ENCODE data around the gene ANO8.
A peak's percentile ranks its signal among the peaks of the same experiment; 100 is the strongest.
"Not testable (repeated sequence)": the region's sequence is repeated elsewhere in the genome, so short reads cannot be mapped to it uniquely, and the experiment has no call there.

The ANO8 gene, protein sequence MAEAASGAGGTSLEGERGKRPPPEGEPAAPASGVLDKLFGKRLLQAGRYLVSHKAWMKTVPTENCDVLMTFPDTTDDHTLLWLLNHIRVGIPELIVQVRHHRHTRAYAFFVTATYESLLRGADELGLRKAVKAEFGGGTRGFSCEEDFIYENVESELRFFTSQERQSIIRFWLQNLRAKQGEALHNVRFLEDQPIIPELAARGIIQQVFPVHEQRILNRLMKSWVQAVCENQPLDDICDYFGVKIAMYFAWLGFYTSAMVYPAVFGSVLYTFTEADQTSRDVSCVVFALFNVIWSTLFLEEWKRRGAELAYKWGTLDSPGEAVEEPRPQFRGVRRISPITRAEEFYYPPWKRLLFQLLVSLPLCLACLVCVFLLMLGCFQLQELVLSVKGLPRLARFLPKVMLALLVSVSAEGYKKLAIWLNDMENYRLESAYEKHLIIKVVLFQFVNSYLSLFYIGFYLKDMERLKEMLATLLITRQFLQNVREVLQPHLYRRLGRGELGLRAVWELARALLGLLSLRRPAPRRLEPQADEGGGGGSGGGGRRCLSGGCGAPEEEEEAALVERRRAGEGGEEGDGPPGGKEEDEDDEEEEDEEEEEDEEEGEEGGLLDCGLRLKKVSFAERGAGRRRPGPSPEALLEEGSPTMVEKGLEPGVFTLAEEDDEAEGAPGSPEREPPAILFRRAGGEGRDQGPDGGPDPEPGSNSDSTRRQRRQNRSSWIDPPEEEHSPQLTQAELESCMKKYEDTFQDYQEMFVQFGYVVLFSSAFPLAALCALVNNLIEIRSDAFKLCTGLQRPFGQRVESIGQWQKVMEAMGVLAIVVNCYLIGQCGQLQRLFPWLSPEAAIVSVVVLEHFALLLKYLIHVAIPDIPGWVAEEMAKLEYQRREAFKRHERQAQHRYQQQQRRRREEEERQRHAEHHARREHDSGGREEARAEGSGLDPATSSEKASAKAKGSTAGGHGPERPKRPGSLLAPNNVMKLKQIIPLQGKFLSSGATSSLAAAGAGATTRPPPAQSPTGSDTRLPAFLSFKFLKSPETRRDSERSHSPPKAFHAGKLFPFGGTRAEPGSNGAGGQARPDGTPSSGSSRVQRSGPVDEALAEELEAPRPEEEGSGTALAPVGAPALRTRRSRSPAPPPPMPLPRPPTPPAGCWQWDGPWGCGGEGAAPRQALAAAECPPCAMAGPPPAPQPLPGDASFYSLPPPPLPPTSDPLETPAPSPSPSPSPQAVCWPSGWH

DNA sequence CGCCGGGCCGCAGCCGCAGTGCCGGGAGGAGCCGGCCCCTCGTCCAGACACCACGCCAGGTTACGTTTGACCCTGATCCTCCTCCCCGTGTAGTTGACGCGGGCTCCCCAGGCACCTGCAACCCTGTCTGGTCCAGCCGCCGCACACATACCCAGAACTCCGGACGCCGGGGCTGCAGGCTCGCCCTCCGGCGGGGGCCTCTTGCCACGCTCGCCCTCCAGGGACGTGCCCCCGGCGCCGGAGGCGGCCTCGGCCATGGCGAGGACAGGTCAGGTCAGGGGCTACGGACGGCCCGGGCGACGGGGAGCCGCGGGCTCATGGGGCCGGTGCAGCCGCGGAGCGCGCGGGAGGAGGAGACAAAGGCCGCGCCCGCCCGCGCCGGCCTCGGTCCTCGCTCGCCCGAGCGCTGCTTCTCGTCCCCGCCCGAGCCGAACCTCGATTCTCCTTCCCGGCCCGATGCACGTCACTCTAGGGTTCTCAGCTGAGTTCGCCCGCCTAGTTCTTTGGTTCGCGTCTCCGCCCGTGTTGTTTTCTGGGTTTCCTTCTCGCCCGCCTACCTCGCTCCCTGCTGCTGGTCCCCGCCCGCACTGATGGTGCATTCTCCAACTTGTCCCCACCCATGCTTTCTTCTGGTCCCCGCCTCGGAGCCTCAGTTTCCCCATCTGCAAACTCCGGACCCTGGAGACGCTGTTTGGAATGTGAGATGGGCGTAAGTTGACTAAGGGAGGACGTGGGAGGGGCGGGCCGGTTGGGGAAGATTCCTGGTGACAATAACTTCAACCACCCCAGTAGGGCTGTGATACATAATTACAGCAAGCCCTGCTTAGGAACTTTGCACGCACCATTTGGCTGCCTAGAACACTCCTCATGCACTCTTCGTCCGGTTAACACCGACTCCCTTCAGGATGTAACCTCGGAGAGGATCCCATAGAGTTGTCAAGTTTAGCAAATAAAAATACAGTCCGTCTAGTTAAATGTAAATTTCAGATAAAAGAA lies at the start of gene ANO8:
ANO8 (minus strand) TSS at position 442 of the 996 bp plus-strand sequence; CDS start at position 257, 185 bp downstream.
- peak; percentile 97 to 98 for DNase-seq

DNA sequence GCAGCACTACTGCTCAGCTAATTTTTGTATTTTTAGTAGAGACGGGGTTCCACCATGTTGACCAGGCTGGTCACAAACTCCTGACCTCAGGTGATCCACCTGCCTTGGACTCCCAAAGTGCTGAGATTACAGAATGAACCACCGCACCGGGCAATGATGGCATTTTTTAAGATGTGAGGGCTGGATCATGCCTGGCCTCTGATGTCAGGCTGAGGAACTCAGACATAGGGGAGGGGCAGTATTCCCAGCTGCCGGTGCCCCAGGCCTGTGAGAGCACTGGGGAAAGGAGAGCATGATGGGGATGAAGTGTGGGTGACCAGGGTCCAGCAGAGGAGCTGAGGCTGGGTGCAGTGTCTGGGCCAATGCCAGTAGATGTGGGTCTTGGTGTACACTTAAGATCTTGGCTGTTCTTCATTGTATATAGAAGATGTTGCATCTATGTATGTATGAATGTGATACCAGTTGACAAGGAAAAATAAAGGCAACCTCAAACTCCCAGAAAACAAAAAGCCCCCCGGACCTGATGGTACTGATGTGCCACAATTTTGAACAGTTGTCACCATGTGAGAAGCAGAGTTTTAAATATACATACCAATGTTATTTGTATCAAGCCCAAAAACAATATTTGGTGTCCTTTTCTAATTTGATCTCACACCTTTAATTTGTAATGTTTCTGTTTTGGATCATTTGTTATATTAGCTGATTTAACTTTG lies 45.9 kb upstream of the ANO8 start:
- DNase-seq, result no peak

DNA sequence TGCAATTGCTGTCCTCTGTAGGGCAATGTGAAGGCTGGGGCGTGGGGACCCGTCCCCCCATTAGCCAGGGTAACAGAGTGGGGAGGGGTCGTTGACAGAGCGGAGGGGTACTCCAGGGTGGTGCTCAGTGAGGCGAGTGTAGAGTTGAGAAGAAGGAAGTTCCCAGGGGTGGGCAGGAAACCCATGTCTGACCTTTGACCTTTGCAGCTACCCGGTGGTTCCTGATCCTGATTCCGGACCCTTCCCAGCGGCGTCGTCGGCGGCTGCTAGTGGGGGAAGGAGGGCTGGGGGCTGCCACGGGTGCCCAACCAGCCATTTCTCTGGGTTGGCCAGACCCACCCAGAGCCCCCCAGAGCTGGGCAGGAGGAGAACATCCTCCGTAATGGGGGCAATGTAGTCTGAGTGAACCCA lies 44.6 kb upstream of the ANO8 start:
- DNase-seq, result no peak

DNA sequence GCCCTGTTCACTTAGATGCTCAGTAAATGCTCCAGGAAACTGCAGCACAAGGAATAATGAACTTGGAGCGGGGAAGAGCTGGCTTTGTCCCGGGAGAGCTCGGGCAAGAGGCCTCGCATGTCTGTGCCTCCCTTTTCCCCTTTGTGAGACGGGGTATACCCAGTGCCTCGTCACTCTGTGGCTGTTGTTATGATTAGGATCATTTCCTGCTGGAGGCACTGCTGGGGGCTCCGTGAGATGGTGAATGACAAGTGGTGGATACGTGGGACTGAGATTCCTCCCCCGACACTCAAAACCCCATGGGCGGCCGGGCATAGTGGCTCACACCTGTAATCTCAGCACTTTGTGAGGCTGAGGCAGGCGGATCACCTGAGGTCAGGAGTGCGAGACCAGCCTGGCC lies 43.6 kb upstream of the ANO8 start:
- DNase-seq, result no peak

DNA sequence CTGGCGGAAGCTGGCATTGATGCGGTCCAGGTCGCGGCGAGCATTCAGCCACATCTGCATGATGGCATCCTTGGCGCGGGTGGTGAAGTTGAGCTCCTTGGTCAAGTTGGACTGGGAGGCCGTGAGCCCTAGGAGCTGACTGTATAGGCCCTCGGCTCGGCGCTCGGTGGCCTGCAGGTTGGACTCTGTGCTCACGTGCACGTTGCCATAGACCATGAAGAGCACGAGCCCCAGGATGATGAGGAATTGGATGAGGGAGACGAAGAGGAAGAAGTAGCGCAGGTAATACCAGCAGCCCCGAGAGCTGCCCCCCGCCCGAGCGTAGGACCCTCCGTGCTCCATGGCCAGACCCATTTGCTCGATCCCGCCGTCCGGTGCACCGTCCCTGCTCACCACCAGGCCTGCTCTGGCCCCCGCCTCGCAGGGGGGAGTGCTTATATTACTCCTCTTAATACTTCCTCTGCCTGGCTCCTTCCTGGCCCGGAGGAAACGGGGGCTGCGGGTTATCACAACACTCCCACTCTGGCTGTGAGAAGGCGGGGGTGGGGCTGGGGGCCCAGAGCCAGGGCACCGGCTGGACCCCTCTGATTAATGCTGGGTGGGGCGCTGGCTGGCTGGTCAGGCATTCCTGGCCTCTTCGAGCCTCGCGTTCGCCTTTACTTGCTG lies 42.4 kb upstream of the ANO8 start, which contains the start of gene PLVAP:
PLVAP (minus strand) TSS at position 408 of the 666 bp plus-strand sequence; CDS start at position 354, 54 bp downstream.
- DNase-seq, result no peak

DNA sequence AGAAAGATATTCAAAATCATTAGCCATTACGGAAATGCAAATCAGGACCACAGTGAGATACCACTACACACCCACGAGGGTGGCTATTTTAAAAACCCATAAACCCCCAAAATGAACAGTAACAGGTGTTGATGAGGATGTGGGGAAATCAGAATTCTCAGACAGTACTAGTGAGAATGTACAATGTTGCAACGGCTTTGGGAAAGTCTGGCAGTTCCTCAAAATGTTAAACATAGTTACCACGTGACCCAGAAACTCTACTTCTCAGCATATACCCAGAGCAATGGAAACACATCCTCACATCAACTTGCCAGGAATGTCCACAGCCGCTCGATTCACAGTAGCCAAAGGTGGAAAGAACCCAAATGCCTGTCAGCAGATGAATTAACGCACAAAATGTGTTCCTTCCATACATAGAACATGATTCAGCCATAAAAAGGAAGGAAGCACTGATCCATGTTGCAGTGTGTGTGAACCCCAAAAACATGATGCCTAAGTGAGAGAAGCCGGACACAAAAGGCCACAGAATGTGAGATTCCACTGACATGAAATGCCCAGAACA lies 35.5 kb upstream of the ANO8 start:
- DNase-seq, result no peak

DNA sequence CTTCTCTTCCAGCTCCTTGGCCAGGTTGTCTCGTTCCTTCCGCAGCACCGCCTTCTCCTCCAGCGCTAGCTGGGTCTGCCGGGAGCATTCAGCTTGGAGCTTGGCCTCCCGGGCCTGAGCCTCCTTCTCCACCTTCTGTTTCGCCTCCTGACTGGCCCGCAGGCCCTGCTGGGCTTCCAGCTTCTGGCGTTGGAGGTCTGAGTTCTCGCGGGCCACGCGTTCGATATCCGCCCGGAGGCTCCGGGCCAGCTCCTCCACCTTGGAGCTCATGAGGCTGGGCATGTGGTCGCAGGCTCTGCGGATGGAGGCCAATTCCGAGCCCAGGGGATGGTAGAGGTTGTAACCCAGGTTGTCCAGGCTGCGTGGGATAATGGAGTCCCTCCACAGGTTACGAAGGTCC lies 30.7 kb upstream of the ANO8 start:
- no peak for DNase-seq

DNA sequence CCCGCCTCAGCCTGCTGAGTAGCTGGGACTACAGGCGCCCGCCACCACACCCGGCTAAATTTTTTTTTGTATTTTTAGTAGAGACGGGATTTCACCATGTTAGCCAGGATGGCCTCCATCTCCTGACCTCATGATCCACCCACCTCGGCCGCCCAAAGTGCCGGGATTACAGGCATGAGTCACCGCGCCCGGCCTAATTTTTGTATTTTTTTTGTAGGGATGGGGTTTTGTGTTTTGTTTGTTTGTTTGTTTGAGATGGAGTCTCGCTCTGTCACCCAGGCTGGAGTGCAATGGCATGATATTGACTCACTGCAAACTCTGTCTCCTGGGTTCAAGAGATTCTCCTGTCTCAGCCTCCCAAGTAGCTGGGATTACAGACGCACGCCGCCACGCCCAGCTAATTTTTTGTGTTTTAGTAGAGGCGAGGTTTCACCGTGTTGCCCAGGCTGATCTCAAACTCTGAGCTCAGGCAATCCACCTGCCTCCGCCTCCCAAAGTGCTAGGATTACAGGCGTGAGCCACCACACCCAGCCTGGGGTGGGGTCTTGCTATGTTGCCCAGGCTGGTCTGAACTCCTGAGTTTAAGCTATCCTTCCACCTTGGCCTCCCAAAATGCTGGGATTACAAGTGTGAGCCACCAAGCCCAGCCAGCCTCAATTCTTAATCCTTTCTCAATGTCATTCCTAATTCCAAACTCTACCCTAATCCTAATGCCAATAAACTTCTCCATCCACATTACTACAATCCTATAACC lies 29.4 kb upstream of the ANO8 start:
- not testable (repeated sequence) for DNase-seq

DNA sequence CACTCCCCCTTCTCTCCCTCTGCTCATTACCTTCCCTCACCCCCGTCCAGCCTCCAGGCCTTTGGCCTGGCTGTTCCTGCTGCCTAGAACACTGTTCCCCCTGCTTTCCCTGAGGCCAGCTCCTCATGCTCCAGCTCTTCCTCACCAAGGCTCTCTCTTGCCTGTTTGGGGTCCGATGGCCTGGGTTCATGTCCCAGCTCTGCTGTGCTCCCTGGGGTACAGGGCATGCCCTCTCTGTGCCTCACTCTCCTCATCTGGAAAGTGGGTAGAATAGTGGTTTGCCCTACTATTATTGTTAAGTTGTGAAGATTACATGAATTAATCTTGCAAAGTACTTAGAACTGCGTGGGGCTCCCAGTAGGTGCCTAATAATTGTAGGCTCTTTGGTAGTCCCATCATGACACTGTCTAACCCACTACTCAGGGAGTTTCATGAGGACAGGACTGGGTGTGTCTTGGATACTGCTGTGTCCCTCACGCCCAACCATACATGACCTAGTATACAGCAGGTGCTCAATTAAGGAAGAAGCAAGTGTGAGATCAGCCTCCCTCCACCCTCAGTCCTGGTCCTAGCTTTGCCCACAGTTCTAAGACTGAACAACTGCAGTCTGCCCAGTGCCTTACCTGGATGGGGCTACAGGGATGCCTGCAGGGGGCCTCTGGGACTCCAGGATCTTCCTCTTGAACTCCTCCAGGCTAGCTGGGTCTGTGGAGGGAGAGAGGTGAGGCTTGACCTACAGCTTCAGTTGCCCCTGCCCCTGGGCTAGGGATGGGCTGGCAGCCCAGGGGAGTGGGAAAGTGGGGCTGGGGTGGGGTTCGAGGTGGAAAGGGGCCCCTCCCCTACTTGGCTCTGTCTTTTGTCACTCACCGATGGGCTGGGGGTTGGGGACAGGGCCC lies 25.5 kb upstream of the ANO8 start:
- no peak for DNase-seq

DNA sequence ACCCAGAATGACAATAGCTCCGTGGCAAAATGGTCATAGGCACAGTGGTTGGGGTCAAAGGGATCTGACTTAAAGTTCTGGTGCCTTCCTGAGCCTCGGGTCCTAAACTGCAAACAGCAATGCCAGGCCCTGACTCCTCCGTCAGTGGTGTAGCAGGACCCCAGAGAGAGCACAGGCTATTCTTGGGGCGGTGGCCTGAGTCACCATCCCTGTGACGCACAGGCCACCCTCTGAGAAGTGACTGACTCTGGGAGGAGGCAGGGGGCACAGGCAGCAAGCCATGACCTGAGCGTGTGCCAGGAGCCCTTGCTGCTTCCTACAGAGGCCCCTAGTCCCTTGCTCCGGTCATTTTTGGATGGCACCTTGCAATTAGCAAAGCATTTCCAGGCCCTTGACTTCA lies 23.7 kb upstream of the ANO8 start:
- DNase-seq, result no peak

DNA sequence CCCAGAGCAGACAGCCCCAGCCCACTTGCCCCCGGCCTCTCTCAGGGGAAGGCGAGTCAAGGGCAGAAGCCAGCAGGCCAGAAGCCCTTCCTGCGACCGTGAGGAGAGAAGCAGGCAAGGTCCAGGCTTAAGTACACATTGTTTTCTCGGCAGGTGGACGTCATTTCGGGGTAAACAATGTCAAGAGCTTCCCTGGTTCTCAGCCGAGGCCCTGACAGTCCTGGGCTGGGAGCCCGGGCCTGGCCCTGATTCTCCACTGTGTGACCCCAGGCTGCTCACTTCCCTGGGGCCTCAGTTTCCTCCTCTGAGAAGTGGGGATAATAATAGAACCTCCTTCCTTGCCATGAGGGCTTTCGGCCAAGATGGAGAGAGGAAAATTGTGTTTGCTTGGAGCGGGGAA lies 23.1 kb upstream of the ANO8 start:
- no peak for DNase-seq

DNA sequence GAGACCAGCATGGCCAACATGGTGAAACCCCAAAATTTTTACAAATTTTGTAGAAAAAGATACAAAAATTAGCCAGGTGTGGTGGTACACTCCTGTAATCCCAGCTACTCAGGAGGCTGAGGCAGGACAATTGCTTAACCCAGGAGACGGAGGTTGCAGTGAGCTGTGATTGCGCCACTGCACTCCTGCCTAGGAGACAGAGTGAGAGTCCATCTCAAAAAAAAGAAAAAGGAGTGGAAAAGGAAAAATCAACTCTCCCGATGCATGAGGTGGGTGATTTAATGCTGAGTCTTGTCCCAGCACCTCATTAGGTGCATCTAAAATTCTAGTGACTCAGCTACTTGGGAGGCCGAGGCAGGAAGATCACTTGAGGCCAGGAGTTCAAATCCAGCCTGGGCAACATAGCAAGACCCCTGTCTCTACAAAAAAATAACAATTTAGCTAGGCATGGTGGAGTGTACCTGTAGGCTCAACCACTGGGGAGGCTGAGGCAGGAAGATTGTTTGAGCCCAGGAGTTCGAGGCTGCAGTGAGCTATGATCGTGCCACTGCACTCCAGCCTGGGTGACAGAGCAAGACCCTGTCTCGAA lies 22.5 kb upstream of the ANO8 start:
- DNase-seq, result no peak

DNA sequence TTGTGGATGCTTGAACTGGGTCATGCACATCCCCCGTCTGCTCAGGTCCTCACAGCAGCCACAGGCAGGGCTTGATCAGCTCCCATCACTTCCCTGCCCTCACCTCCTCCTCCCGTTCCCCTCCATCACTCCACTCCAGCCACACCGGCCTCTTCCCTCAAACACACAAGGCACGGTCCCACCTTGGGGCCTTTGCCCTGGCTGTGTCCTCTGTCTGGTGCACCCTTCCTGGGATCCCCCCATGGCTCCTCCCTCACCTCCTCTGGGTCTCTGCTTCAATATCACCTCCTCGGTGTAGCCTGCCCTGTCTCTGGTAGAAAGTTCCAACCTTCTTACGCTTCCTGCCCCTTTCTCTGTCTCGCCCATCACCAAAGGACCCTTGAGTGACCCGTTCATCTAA lies 18.7 kb upstream of the ANO8 start:
- no peak for DNase-seq

DNA sequence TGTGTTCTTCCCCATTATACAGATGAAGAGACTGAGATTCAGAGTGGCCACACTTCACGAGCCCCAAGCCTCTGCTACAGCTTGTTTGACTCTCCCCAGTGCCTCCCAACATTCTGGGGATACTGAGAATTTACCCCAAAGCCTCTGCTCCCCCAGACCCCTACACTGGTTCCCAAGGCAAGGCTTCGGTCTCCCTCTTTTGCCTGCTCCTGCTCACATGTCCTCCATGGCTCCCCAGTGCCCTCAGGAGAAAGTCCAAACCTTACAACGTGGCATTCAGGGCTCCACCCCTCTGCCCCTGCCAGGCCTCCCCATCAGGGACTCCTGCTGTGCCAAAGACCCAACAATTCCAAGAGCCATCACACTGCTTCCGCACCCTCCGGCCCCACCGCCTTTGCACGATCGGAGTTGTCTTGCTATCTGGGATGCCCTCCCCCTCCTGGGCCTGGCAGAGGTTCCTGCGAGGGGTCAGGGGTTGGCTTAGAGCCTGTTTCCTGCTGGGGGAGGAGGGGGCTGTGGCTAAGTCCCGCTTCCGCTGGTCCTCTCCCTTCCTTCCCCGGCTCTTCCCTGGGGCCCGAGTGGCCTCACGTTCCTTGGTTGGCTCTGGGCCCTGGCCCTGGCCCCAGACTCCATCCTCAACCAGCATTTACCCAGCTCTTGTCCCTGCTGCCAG lies 18.1 kb upstream of the ANO8 start:
- no peak for DNase-seq

DNA sequence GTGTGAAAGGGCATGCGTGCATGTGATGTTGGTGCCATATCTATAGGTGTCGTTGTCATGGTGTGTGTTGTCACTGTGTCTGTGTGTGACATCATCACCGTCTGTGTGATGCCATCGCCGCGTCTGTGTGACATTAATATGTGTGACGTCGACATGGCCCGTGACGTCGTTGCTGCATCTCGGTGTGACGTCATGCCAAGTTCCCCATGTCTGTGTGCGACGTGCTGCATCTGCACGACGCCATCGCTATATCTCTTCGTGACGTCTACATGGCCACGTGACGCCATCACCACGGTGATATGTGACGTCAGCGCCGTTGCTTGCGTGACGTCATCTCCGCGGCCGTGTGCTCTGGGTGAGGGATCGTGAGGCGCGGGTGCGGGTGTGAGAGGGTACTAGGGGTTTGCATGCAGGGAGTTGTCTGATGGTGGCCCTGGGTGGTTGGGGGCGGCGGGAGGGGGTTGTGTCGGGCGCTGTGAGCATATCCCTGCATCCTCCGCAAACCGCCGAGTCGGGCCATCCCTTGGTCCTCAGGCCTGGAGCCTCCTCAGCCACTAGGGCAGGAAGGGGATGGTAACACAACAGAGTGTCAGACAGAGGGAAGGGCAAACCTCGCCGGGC lies 17.3 kb upstream of the ANO8 start:
- no peak for DNase-seq

DNA sequence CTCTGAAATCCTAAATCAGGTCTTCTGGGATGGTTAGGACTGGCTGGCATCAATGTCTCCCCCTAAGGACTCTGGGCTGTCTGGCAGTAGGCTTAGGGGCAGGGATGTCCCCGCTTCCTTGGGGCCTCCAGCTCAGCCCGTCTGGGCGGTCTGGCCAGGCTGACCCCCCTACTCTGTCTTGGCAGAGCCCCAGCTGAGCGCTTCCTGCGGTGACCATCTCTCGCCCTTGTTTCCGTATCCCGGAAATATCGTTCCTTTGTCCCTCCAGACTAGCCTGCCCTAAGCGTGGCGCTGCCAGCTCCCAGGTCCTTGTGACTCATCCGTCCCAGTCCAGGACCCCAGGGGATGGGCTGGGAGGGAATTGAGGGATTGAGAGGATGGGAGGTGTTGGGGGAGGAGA lies 14.0 kb upstream of the ANO8 start:
- no peak for DNase-seq

DNA sequence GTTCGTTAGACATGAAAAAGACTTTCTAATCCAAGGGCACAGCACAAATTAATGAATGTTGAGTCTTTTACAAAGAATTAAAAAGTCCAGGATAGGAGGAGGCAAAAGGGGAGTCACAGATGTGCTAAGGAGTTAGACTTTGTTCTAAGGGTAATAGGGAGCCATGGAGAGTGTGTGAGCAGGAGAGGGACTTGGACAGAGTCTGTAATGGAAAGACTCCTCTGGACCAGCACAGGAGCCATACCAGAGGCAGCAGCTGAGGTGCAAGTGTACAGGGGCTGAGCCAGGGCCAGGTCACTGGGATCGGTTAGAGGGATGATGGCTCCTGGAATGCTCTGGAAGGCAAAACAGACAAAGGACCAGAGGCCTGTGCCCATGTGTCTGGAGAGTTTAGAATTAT lies 13.2 kb upstream of the ANO8 start:
- DNase-seq, result no peak

Data from activated CD4-positive, alpha-beta T cell treated with anti-CD3 and anti-CD28 coated beads, Interleukin-2, amount 50 U/mL, for 4 hours (primary cell).